Forelimb muscle (tissue), 1 donor: ENCODE results near the gene GPR101. TPM values are rescaled to one million over a fixed set of nuclear protein-coding genes. Genes with fewer than 3 reads are reported as not detected.
"Not testable (repeated sequence)": the region's sequence is repeated elsewhere in the genome, so short reads cannot be mapped to it uniquely, and the experiment has no call there.

Source experiments
- DNase-seq: peaks from one replicate; pipeline ENCODE4 v3.0.0-alpha.2; 2013; ENCODE audit warnings: low read depth
- polyA plus RNA-seq: library from polyadenylated mRNA; unstranded; fragments of 120-200 nt; gene quantifications from one replicate; pipeline ENCODE4 v1.2.1, GENCODE V29; 2013; ENCODE audit not compliant: insufficient read length

The GPR101 gene
- polyA plus RNA-seq, 1 donor = not detected

GRCh38 chrX:137028699-137029098, 5.1 kb downstream of the GPR101 start:
- no peak for DNase-seq

GRCh38 chrX:137025930-137026329, 7.9 kb downstream of the GPR101 start:
- no peak for DNase-seq

- DNase-seq = not testable (repeated sequence)
Measured at GRCh38 chrX:137000236-137000635, 33.6 kb downstream of the GPR101 start.

- DNase-seq = no peak
Measured at GRCh38 chrX:136999024-136999423, 34.8 kb downstream of the GPR101 start.

Other genes with a start within 250 kb of the GPR101 start
- gene RBMX, start 153.3 kb downstream of the GPR101 start, polyA plus RNA-seq = 194 TPM